AG04450 (cell line): ENCODE data around the gene PLPP6. TPM values are rescaled to one million over a fixed set of nuclear protein-coding genes. Genes with fewer than 3 reads are reported as not detected.

ENCODE experiments used
- CTCF ChIA-PET: fragments of 300-600, 350-600 bp; formaldehyde crosslinking; extraction: SDS; loops from one replicate; lab custom pipeline; 2022; ENCODE audit warnings: antibody characterized with exemption, inconsistent platforms; lab: Charles Lee
- POLR2A ChIA-PET: fragments of 350-600 bp; formaldehyde crosslinking; extraction: SDS; loops from one replicate; lab custom pipeline; 2021; ENCODE audit warnings: antibody characterized with exemption, inconsistent platforms; lab: Yijun Ruan, JAX
- DNase-seq: peaks from one replicate; pipeline ENCODE4 v3.0.0-alpha.2; 2011; ENCODE audit warnings: low read depth, low spot score
- H3K27ac ChIP-seq: one replicate; pipeline ENCODE4 v1.5.1; 2012; ENCODE audit warnings: low read depth, low read length, control low read depth
- H3K27me3 ChIP-seq: one replicate; pipeline ENCODE4 v1.6.0; 2012; ENCODE audit warnings: low read length; ENCODE audit not compliant: control insufficient read depth, insufficient read depth
- H3K4me3 ChIP-seq: 2 replicates; pipeline ENCODE4 v1.5.1; 2011; ENCODE audit warnings: mild to moderate bottlenecking, low read depth, low read length, control low read depth
- H3K9me3 ChIP-seq: 2 replicates; pipeline ENCODE4 v1.5.1; 2012; ENCODE audit warnings: low read length; ENCODE audit not compliant: control insufficient read depth, insufficient read depth
- polyA plus RNA-seq: library from polyadenylated mRNA; depleted of rRNA; stranded (reverse); fragments of >200 nt; gene quantifications from 2 replicates; pipeline ENCODE4 v1.2.3, GENCODE V29; 2011
- TF ChIP-seq, protein P1 (sequence below): IDR thresholded peaks from 2 replicates; pipeline ENCODE4 v1.5.1; 2011; ENCODE audit warnings: low read depth, low read length, control low read depth, inconsistent platforms

Gene PLPP6
- polyA plus RNA-seq, 1 experiment = 12.1 TPM

DNA sequence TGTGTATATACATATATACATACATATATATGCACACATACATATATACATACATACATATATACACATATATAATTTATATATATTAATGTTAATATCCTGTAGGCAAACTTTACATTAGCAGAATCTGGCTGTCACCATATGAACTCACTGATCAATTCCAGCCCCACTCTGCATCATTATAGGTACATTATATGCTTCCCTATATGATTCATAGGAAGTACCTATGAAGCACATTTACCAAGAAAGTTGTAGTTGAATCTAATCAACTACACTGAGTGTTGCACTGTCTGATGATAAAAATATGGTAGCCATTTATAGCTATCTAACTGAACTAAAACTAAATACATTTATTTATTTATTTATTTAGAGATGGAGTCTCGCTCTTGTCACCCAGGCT is 9.6 kb downstream of the PLPP6 start:
- no peak overlapping the region for H3K4me3 ChIP-seq
- CTCF ChIA-PET = interaction anchor here (0.7 kb wide), 1 partner anchor 10 kb away, joined by 3 read pairs; the partner anchor contains the start of gene PLPP6
- POLR2A ChIA-PET = interaction anchor here (0.6 kb wide), 1 partner anchor 54 kb away, joined by 3 read pairs; no protein-coding TSS in a partner anchor
- no peaks in the 10 kb centered on the region for H3K9me3 ChIP-seq
- no peak overlapping the region for H3K27ac ChIP-seq
- DNase-seq = no peak
- TF ChIP-seq, protein P1, sequence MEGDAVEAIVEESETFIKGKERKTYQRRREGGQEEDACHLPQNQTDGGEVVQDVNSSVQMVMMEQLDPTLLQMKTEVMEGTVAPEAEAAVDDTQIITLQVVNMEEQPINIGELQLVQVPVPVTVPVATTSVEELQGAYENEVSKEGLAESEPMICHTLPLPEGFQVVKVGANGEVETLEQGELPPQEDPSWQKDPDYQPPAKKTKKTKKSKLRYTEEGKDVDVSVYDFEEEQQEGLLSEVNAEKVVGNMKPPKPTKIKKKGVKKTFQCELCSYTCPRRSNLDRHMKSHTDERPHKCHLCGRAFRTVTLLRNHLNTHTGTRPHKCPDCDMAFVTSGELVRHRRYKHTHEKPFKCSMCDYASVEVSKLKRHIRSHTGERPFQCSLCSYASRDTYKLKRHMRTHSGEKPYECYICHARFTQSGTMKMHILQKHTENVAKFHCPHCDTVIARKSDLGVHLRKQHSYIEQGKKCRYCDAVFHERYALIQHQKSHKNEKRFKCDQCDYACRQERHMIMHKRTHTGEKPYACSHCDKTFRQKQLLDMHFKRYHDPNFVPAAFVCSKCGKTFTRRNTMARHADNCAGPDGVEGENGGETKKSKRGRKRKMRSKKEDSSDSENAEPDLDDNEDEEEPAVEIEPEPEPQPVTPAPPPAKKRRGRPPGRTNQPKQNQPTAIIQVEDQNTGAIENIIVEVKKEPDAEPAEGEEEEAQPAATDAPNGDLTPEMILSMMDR = no peak
- no peaks in the 10 kb centered on the region for H3K27me3 ChIP-seq

DNA sequence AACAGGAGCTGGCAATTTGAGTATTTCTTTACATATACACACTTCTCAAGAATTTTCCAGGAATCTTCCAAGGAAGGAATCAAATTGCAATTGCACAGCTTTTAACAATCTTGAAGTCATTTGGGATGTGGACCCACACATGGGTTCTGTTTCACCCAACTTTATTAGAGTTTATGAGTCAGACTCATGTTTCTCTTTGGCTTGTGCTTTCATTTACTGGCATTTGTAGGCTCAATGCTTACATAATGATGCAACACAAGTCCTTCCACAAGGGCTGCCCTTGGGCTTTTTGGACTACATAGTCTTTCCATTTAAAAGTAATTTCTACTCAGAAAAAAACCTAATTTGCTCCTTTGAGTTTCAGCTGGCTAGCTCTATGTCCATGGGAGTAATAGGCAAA is 12.7 kb downstream of the PLPP6 start:
- POLR2A ChIA-PET = no interaction called here
- Histone ChIP-seq H3K9me3 (no peaks in the 10 kb centered on the region; the same call in 1 of the 2 replicates), H3K4me3 (no peak overlapping the region), H3K27ac (peak overlapping the region; percentile 63), H3K27me3 (no peaks in the 10 kb centered on the region)
- TF ChIP-seq, protein P1 = no peak
- CTCF ChIA-PET = interaction anchor here (1.0 kb wide), 1 partner anchor 75 kb away, joined by 3 read pairs; no protein-coding TSS in a partner anchor
- peak; percentile 85 for DNase-seq

DNA sequence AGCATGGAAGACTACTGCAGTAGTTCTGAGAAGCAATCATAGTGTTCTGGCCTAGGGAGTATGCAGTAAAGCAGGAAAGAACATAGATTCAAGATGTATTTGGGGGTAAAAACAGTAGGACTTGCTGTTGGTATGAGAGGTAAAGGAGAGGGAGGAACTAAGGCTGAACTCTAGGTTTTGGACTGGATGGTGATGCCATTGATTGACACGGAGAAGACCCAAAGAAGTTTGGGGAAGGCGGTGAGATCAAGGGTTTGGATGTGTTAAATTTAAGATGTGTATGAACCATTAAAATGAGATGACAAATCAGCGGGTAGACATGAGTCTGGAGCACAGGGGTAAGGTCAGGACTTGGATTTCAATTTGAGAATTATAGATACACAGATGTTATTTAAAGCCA is 15.3 kb downstream of the PLPP6 start:
- TF ChIP-seq, protein P1 = no peak
- no peak for DNase-seq
- H3K9me3 ChIP-seq = no peaks in the 10 kb centered on the region; the same call in 1 of the 2 replicates
- no peaks in the 10 kb centered on the region for H3K27me3 ChIP-seq
- H3K4me3 ChIP-seq = no peak overlapping the region
- ChIA-PET POLR2A (interaction anchor here (0.7 kb wide), 2 partner anchors 39 to 1481 kb away, joined by 4 to 5 read pairs; no protein-coding TSS in a partner anchor), CTCF (interaction anchor here (0.6 kb wide), 1 partner anchor 1817 kb away, joined by 3 read pairs; no protein-coding TSS in a partner anchor)
- H3K27ac ChIP-seq = no peak overlapping the region

DNA sequence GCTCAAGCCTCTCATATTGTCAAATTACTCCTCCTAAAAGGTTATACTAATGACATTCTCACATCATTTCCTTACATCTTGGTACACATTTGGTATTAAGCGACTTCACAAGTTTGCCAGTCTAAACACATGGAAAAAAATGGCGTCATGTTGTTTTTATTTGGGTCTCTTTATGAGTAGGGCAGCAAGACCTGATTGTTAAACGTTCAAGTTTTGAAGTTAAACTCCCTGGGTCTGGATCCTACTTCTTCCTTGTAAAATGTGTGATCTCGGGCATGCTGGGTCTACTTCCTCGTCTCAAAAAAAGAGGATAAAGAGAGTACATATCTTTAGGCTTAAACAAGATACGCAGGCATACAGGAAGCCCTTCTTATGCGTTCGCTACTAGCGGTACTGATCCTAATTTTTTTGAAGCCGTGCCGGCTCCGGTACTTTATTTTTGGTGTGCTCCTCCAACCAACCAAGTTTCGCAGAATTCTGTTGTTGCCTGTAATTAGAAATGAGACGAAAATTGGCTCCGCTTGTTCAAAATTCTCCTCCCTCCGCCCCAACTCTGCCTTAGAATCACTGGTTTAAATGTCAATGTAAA is 16.7 kb downstream of the PLPP6 start:
- POLR2A ChIA-PET = interaction anchor here (0.8 to 1.0 kb wide), 4 partner anchors 12 to 306 kb away, joined by 3 read pairs; partner anchors contain the start of genes JAK2, PLPP6 and SPATA6L
- TF ChIP-seq, protein P1 = no peak
- Histone ChIP-seq H3K27ac (peak overlapping the region; percentile 93), H3K9me3 (no peaks in the 10 kb centered on the region; the same call in 1 of the 2 replicates), H3K4me3 (peak overlapping the region; percentile 89), H3K27me3 (no peaks in the 10 kb centered on the region)
- CTCF ChIA-PET = interaction anchor here (0.7 to 1.0 kb wide), 2 partner anchors 22 to 62 kb away, joined by 3 read pairs; no protein-coding TSS in a partner anchor
- no peak for DNase-seq
